H1 (cell line): ENCODE results near the gene PDK2. TPM values are rescaled to one million over a fixed set of nuclear protein-coding genes. Genes with fewer than 3 reads are reported as not detected.

Source experiments
- CTCF ChIA-PET: fragments of 300-600 bp; sonication (Branson Sonifier 250); formaldehyde crosslinking; loops from one replicate; lab custom pipeline; 2021; ENCODE audit not compliant: partially characterized antibody; lab: Charles Lee
- POLR2A ChIA-PET: fragments of 300-600 bp; sonication (Branson Sonifier 250); formaldehyde crosslinking; loops from one replicate; lab custom pipeline; 2021; ENCODE audit warnings: inconsistent platforms; ENCODE audit not compliant: partially characterized antibody; lab: Charles Lee
- DNase-seq, 2 experiments: peaks; one replicate each; pipeline versions ENCODE4 v3.0.0 to v3.0.0-alpha.2; 2010 to 2022; ENCODE audit warnings: low spot score in 2 of 2, low read depth in 1 of 2, mixed read lengths in 1 of 2
- FAIRE-seq: peaks from 2 replicates; lab custom pipeline; 2011; peaks lifted over from hg19 to GRCh38; lab: Jason Lieb, UNC
- H2AFZ ChIP-seq: 2 replicates; pipeline ENCODE4 v1.8.1; 2012; ENCODE audit warnings: low read length, inconsistent platforms
- H2AK5ac ChIP-seq: 2 replicates; pipeline ENCODE4 v1.6.1; 2013; ENCODE audit warnings: low read depth, low read length
- H2BK120ac ChIP-seq: replicated peaks from 2 replicates; pipeline ENCODE3; 2013; ENCODE audit warnings: low read depth, low read length, inconsistent platforms
- H2BK12ac ChIP-seq: 2 replicates; pipeline ENCODE4 v1.6.1; 2013; ENCODE audit warnings: low read depth, low read length
- H2BK15ac ChIP-seq: 2 replicates; pipeline ENCODE4 v1.6.1; 2013; ENCODE audit warnings: low read length
- H2BK20ac ChIP-seq: 2 replicates; pipeline ENCODE4 v1.6.1; 2013; ENCODE audit warnings: low read length
- H2BK5ac ChIP-seq: 2 replicates; pipeline ENCODE4 v1.6.1; 2013; ENCODE audit warnings: low read depth, low read length
- H3K14ac ChIP-seq: 2 replicates; pipeline ENCODE4 v1.6.1; 2013; ENCODE audit warnings: inconsistent platforms; ENCODE audit not compliant: insufficient read length
- H3K18ac ChIP-seq: 2 replicates; pipeline ENCODE4 v1.6.1; 2013; ENCODE audit warnings: low read length; ENCODE audit errors: extremely low read depth
- H3K23ac ChIP-seq: 2 replicates; pipeline ENCODE4 v1.6.1; 2013; ENCODE audit warnings: inconsistent platforms; ENCODE audit not compliant: insufficient read length
- H3K23me2 ChIP-seq: 2 replicates; pipeline ENCODE4 v1.6.1; 2013; ENCODE audit warnings: low read depth, low read length
- H3K27ac ChIP-seq: 2 replicates; pipeline ENCODE4 v1.6.1; 2011; ENCODE audit warnings: low read depth, low read length, inconsistent platforms
- H3K27me3 ChIP-seq, 4 experiments: replicated peaks in 1 of 4; 1 replicate in 1 of 4; 2 replicates in 3 of 4; pipeline versions ENCODE4 v1.6.1 to v1.8.1; 2011 to 2013; ENCODE audit warnings: low read length in 3 of 4, mild to moderate bottlenecking in 3 of 4, inconsistent platforms in 2 of 4, mixed read lengths in 2 of 4, moderate library complexity in 1 of 4; ENCODE audit not compliant: control insufficient read depth in 3 of 4, insufficient read depth in 3 of 4; ENCODE audit errors: extremely low read depth in 1 of 4
- H3K36me3 ChIP-seq, 4 experiments: 2 replicates each; pipeline versions ENCODE4 v1.6.1 to v1.8.1; 2011 to 2013; ENCODE audit warnings: mild to moderate bottlenecking in 4 of 4, low read length in 3 of 4, moderate library complexity in 2 of 4, control low read depth in 1 of 4, inconsistent platforms in 1 of 4; ENCODE audit not compliant: insufficient read depth in 4 of 4, control insufficient read depth in 2 of 4
- H3K4ac ChIP-seq: replicated peaks from 2 replicates; pipeline ENCODE3; 2013; ENCODE audit warnings: low read length, low read depth, mixed read lengths, inconsistent platforms; ENCODE audit not compliant: insufficient read length
- H3K4me1 ChIP-seq, 4 experiments: replicated peaks in 1 of 4; 1 replicate in 1 of 4; 2 replicates in 3 of 4; pipeline versions ENCODE4 v1.6.1 to v1.8.1; 2011 to 2013; ENCODE audit warnings: low read length in 3 of 4, inconsistent platforms in 2 of 4, mixed read lengths in 1 of 4; ENCODE audit not compliant: insufficient read depth in 4 of 4, control insufficient read depth in 3 of 4
- H3K4me2 ChIP-seq, 2 experiments: 2 replicates each; pipeline versions ENCODE4 v1.6.1 to v1.8.1; 2011 to 2013; ENCODE audit warnings: low read depth in 2 of 2, low read length in 2 of 2, control low read depth in 1 of 2, inconsistent platforms in 1 of 2, mild to moderate bottlenecking in 1 of 2; ENCODE audit not compliant: insufficient read depth in 1 of 2
- H3K4me3 ChIP-seq, 4 experiments: fragments of 200-600, 300-600 bp in 1 of 4; sonication (generic), shearing (Covaris generic), sonication (Bioruptor Twin) in 1 of 4; 2 replicates each; pipeline versions ENCODE4 v1.5.1 to v1.8.1; 2011 to 2016; ENCODE audit warnings: low read length in 4 of 4, low read depth in 3 of 4, control low read depth in 2 of 4, inconsistent platforms in 2 of 4, mild to moderate bottlenecking in 2 of 4, mixed read lengths in 1 of 4, moderate library complexity in 1 of 4; ENCODE audit not compliant: insufficient read depth in 2 of 4; ENCODE audit errors: extremely low read depth in 1 of 4
- H3K56ac ChIP-seq: replicated peaks from 2 replicates; pipeline ENCODE3; 2013; ENCODE audit warnings: low read depth, mild to moderate bottlenecking, mixed read lengths, low read length, inconsistent platforms; ENCODE audit not compliant: insufficient read length
- H3K79me1 ChIP-seq: 2 replicates; pipeline ENCODE4 v1.6.1; 2013; ENCODE audit warnings: low read depth, low read length, control low read depth
- H3K79me2 ChIP-seq, 2 experiments: 2 replicates each; pipeline versions ENCODE4 v1.6.1 to v1.8.1; 2012 to 2013; ENCODE audit warnings: low read length in 2 of 2, mild to moderate bottlenecking in 2 of 2, inconsistent platforms in 1 of 2; ENCODE audit not compliant: insufficient read depth in 2 of 2, control insufficient read depth in 1 of 2
- H3K9ac ChIP-seq, 4 experiments: replicated peaks in 1 of 4; 1 replicate in 1 of 4; 2 replicates in 3 of 4; pipeline versions ENCODE4 v1.6.1 to v1.8.1; 2011 to 2013; ENCODE audit warnings: low read depth in 3 of 4, low read length in 3 of 4, control low read depth in 2 of 4, mild to moderate bottlenecking in 2 of 4, moderate library complexity in 2 of 4, inconsistent platforms in 1 of 4; ENCODE audit errors: extremely low read depth in 1 of 4
- H3K9me3 ChIP-seq, 2 experiments: 2 replicates each; pipeline versions ENCODE4 v1.6.1 to v1.8.1; 2012 to 2013; ENCODE audit warnings: mild to moderate bottlenecking in 2 of 2, moderate library complexity in 2 of 2, control low read depth in 1 of 2, inconsistent platforms in 1 of 2, low read depth in 1 of 2, low read length in 1 of 2, mixed read lengths in 1 of 2; ENCODE audit not compliant: insufficient read depth in 2 of 2
- H4K20me1 ChIP-seq, 2 experiments: replicated peaks in 1 of 2; 2 replicates each; pipeline versions ENCODE3 to v1.8.1; 2011 to 2013; ENCODE audit warnings: inconsistent platforms in 2 of 2, low read length in 2 of 2, mild to moderate bottlenecking in 1 of 2; ENCODE audit not compliant: insufficient read depth in 2 of 2, control insufficient read depth in 1 of 2
- H4K5ac ChIP-seq: 2 replicates; pipeline ENCODE4 v1.6.1; 2013; ENCODE audit warnings: low read length, low read depth, mixed read lengths, inconsistent platforms; ENCODE audit not compliant: insufficient read length
- H4K8ac ChIP-seq: 2 replicates; pipeline ENCODE4 v1.8.0; 2013; ENCODE audit warnings: mild to moderate bottlenecking, moderate library complexity, low read length, inconsistent platforms; ENCODE audit not compliant: insufficient read depth; ENCODE audit errors: extremely low read depth
- H4K91ac ChIP-seq: replicated peaks from 2 replicates; pipeline ENCODE3; 2013; ENCODE audit warnings: low read length, mixed read lengths, inconsistent platforms; ENCODE audit not compliant: insufficient read length
- BCL11A ChIP-seq, 2 experiments: IDR thresholded peaks; one replicate each; pipeline ENCODE4 v1.6.1; 2011; ENCODE audit warnings: low read depth in 2 of 2, low read length in 2 of 2, mild to moderate bottlenecking in 2 of 2
- KDM5A ChIP-seq: fragments of 200-600 bp; IDR thresholded peaks from 2 replicates; pipeline ENCODE4 v1.7.1; 2012; ENCODE audit warnings: mild to moderate bottlenecking, low read length, inconsistent platforms, mixed read lengths
- NRF1 ChIP-seq: IDR thresholded peaks from 2 replicates; pipeline ENCODE4 v1.6.1; 2011; ENCODE audit warnings: mild to moderate bottlenecking, low read depth, low read length, improper control_type of control experiment
- RFX5 ChIP-seq: IDR thresholded peaks from 2 replicates; pipeline ENCODE4 v1.6.1; 2011; ENCODE audit warnings: low read depth, low read length, improper control_type of control experiment, borderline replicate concordance
- SRF ChIP-seq: IDR thresholded peaks from 2 replicates; pipeline ENCODE4 v1.6.1; 2011; ENCODE audit warnings: mild to moderate bottlenecking, low read depth, low read length, moderate library complexity
- WGBS, 2 experiments: shearing (Covaris generic) in 1 of 2; methylation state at CpG; one replicate each; pipeline versions ENCODE4 v1.1.6 to v1.1.7; 2013 to 2015; ENCODE audit warnings: low lambda C conversion rate in 2 of 2, mixed read lengths in 2 of 2, inconsistent platforms in 1 of 2, low coverage in 1 of 2, missing lambda C conversion rate in 1 of 2; ENCODE audit not compliant: insufficient replicate concordance in 2 of 2, insufficient coverage in 1 of 2, insufficient read length in 1 of 2; ENCODE audit errors: extremely low coverage in 1 of 2, missing lambda C conversion rate in 1 of 2; 5-methylcytosine and 5-hydroxymethylcytosine counted together
- polyA plus RNA-seq, 7 experiments: library from polyadenylated mRNA; depleted of rRNA in 3 of 7; stranded (reverse) in 5 of 7; unstranded in 2 of 7; fragments of >200 nt in 5 of 7; fragments of 200-250 nt in 2 of 7; gene quantifications; 1 replicate in 5 of 7; 2 replicates in 1 of 7; 4 replicates in 1 of 7; pipeline versions ENCODE4 v1.2.1 to v1.2.3, GENCODE V29; 2011 to 2013; ENCODE audit warnings: missing spikeins in 2 of 7, mixed read lengths in 2 of 7
- total RNA-seq: library from RNA; stranded (reverse); fragmentation: NEBNext Ultra II Directional; extraction: Animal tissue kit (Norgen Biotek cat#: 25700); gene quantifications from 2 replicates; pipeline ENCODE4 v1.2.1, GENCODE V29; 2021
- TF ChIP-seq, protein P1 (sequence below): IDR thresholded peaks from 2 replicates; pipeline ENCODE4 v1.6.1; 2012; ENCODE audit warnings: low read length, inconsistent platforms

The PDK2 gene
- total and polyA plus RNA-seq, 2 of the 8 experiments (the other 6 are each of a cell fraction or from before 2014, with no cell fraction given) = 18.3 to 121 TPM

DNA sequence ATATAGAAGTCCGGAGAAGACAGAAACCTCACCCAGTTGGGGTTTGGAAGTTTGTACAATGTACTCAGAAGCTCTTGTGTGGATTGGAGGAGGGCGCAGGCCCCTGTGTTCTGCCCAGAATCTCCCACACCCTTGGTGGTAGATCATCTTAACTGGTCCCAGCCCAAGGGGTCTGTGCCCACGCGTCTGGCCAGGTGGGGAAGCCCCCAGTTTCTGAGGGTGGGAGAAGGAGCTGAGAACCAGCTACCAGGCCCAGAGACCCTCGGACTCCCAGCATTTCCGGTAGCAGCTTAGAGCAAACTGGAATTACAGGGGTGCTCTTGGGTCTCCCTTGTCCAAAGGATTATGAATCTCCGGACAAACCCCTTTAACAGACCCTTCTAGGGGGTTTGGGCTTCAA, 57.6 kb downstream of the PDK2 start:
- POLR2A ChIA-PET = interaction anchor here (0.6 to 2.6 kb wide), 15 partner anchors 9 to 293 kb away, joined by 3 to 25 read pairs (median 4); partner anchors contain the start of genes PDK2 and SAMD14
- WGBS, 2 experiments = 76% methylated on average over 7 of the region's 7 CpGs; no CpG with 5 or more reads in 1 of the 2 experiments
- Histone ChIP-seq H3K4ac (no peak overlapping the region), H3K27ac (no peak overlapping the region), H3K4me2 (peak overlapping the region in 1 of 2 experiments; percentile 87; a peak in 2 of 4 replicates), H2BK5ac (no peak overlapping the region; the same call in 1 of the 2 replicates), H2BK12ac (peak overlapping the region; percentile 72; the same call in 1 of the 2 replicates), H3K18ac (no peak overlapping the region; the same call in 1 of the 2 replicates), H4K5ac (no peak overlapping the region), H2AK5ac (no peak overlapping the region), H3K27me3 (peaks cover 2 to 17% (median 15%) of the 10 kb centered on the region in 4 experiments; a peak in 6 of 7 replicates), H2BK15ac (no peak overlapping the region), H3K36me3 (no peaks in the 10 kb centered on the region), H3K79me2 (no peaks in the 10 kb centered on the region), H2AFZ (no peak overlapping the region), H3K9me3 (no peaks in the 10 kb centered on the region), H3K4me3 (peak overlapping the region in 1 of 4 experiments; percentile 64; a peak in 1 of 8 replicates), H4K91ac (peak overlapping the region; percentile 79), H3K56ac (no peak overlapping the region), H3K9ac (no peak overlapping the region), H3K14ac (no peak overlapping the region), H3K79me1 (peaks cover 1% of the 10 kb centered on the region; the same call in 1 of the 2 replicates), H4K8ac (no peak overlapping the region), H2BK20ac (peak overlapping the region; percentile 80), H4K20me1 (peaks cover 3 to 5% of the 10 kb centered on the region in 2 experiments), H3K23me2 (peaks cover 30% of the 10 kb centered on the region), H2BK120ac (no peak overlapping the region), H3K23ac (no peak overlapping the region), H3K4me1 (peaks cover 0 to 18% (median 13%) of the 10 kb centered on the region in 4 experiments; a peak in 6 of 7 replicates)
- CTCF ChIA-PET = interaction anchor here (0.8 to 21.5 kb wide), 15 partner anchors 9 to 245 kb away, joined by 3 to 299 read pairs (median 5); partner anchors contain the start of genes LRRC59, PDK2, SAMD14 and SGCA
- FAIRE-seq = no peak
- TF ChIP-seq RFX5 (no peak), NRF1 (no peak), SRF (no peak), BCL11A (IDR thresholded peaks at IDR 0.05; ENCODE audit: low read depth in 2 of 2, low read length in 2 of 2) (no peak), KDM5A (no peak)
- TF ChIP-seq, protein P1, sequence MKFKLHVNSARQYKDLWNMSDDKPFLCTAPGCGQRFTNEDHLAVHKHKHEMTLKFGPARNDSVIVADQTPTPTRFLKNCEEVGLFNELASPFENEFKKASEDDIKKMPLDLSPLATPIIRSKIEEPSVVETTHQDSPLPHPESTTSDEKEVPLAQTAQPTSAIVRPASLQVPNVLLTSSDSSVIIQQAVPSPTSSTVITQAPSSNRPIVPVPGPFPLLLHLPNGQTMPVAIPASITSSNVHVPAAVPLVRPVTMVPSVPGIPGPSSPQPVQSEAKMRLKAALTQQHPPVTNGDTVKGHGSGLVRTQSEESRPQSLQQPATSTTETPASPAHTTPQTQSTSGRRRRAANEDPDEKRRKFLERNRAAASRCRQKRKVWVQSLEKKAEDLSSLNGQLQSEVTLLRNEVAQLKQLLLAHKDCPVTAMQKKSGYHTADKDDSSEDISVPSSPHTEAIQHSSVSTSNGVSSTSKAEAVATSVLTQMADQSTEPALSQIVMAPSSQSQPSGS = no peak
- no peak for DNase-seq
